22Rv1 (cell line): Measurements from ENCODE around the gene MARCO.

Experiments used
- CTCF ChIP-seq: fragments of 450-650 bp; IDR thresholded peaks from 2 replicates; pipeline ENCODE4 v1.5.1; 2017; ENCODE audit warnings: mild to moderate bottlenecking
- ZFX ChIP-seq: fragments of 450-650 bp; IDR thresholded peaks from 2 replicates; pipeline ENCODE4 v1.6.1; 2017; ENCODE audit warnings: antibody characterized with exemption, borderline replicate concordance

GRCh38 chr2:118994172-118994700 is 52.2 kb downstream of the MARCO start:
- TF ChIP-seq CTCF: no peak
- TF ChIP-seq ZFX: no peak
